MM.1S (cell line): ENCODE results near the gene CDK12.

Source experiments
- DNase-seq: peaks from one replicate; pipeline ENCODE4 v3.0.0-alpha.2; 2015
- H2AFZ ChIP-seq: fragments of 300-600 bp; sonication (generic); 2 replicates; pipeline ENCODE4 v1.6.0; 2016; ENCODE audit warnings: antibody characterized with exemption, low read length
- H3F3A ChIP-seq: fragments of 300-600 bp; sonication (generic); 2 replicates; pipeline ENCODE4 v1.6.1; 2016; ENCODE audit warnings: mild to moderate bottlenecking, antibody characterized with exemption, low read length, moderate library complexity, mixed read lengths; ENCODE audit not compliant: insufficient read depth
- H3K27ac ChIP-seq: fragments of 300-600 bp; sonication (generic); 2 replicates; pipeline ENCODE4 v1.5.1; 2016; ENCODE audit warnings: mild to moderate bottlenecking, low read length
- H3K27me3 ChIP-seq: fragments of 300-600 bp; sonication (generic); replicated peaks from 2 replicates; pipeline ENCODE4 v1.6.0; 2016; ENCODE audit warnings: low read length; ENCODE audit not compliant: insufficient read depth
- H3K36me3 ChIP-seq: fragments of 300-600 bp; sonication (generic); replicated peaks from 2 replicates; pipeline ENCODE4 v1.6.1; 2016; ENCODE audit warnings: mild to moderate bottlenecking, low read length, mixed read lengths; ENCODE audit not compliant: insufficient read depth
- H3K4me1 ChIP-seq: fragments of 300-600 bp; sonication (generic); 2 replicates; pipeline ENCODE4 v1.6.1; 2016; ENCODE audit warnings: low read length, mixed read lengths
- H3K4me2 ChIP-seq: fragments of 300-600 bp; sonication (generic); 2 replicates; pipeline ENCODE4 v1.6.0; 2016; ENCODE audit warnings: low read depth, low read length
- H3K4me3 ChIP-seq: fragments of 300-600 bp; sonication (generic); 2 replicates; pipeline ENCODE4 v1.5.1; 2016; ENCODE audit warnings: low read length, mixed read lengths
- H3K79me2 ChIP-seq: fragments of 300-600 bp; sonication (generic); 2 replicates; pipeline ENCODE4 v1.6.1; 2016; ENCODE audit warnings: mixed run types, low read length, mixed read lengths
- H3K9ac ChIP-seq: fragments of 300-600 bp; sonication (generic); 2 replicates; pipeline ENCODE4 v1.6.1; 2016; ENCODE audit warnings: low read length, mixed read lengths
- H3K9me2 ChIP-seq: fragments of 300-600 bp; sonication (generic); replicated peaks from 2 replicates; pipeline ENCODE4 v1.6.1; 2016; ENCODE audit warnings: mild to moderate bottlenecking, low read length, mixed read lengths; ENCODE audit not compliant: insufficient read depth
- H3K9me3 ChIP-seq: fragments of 300-600 bp; sonication (generic); replicated peaks from 2 replicates; pipeline ENCODE4 v1.6.1; 2016; ENCODE audit warnings: mild to moderate bottlenecking, low read length, mixed read lengths; ENCODE audit not compliant: insufficient read depth
- H4K20me1 ChIP-seq: fragments of 300-600 bp; sonication (generic); 2 replicates; pipeline ENCODE4 v1.6.1; 2016; ENCODE audit warnings: mild to moderate bottlenecking, low read length, moderate library complexity, mixed read lengths; ENCODE audit not compliant: insufficient read depth
- CTCF ChIP-seq: fragments of 300-600 bp; sonication (generic); IDR thresholded peaks from 2 replicates; pipeline ENCODE4 v1.5.1; 2016; ENCODE audit warnings: antibody characterized with exemption, low read length, mixed read lengths
- EZH2 ChIP-seq: fragments of 300-600 bp; sonication (generic); optimal IDR thresholded peaks from 2 replicates; pipeline ENCODE3; 2017; ENCODE audit warnings: low read depth, mild to moderate bottlenecking, antibody characterized with exemption, low read length, mixed read lengths
- EZH2phosphoT487 ChIP-seq: fragments of 300-600 bp; sonication (generic); IDR thresholded peaks from 2 replicates; pipeline ENCODE4 v1.6.1; 2018; ENCODE audit warnings: antibody characterized with exemption, low read length

Gene CDK12

GRCh38 chr17:39483506-39483905 is 22.2 kb downstream of the CDK12 start:
- Histone ChIP-seq H2AFZ (no peak overlapping the region), H3K27ac (no peak overlapping the region), H4K20me1 (no peaks in the 10 kb centered on the region), H3K27me3 (no peaks in the 10 kb centered on the region), H3K4me2 (no peak overlapping the region), H3K36me3 (no peaks in the 10 kb centered on the region), H3F3A (no peaks in the 10 kb centered on the region), H3K4me1 (no peaks in the 10 kb centered on the region), H3K9me2 (no peaks in the 10 kb centered on the region), H3K9ac (no peak overlapping the region), H3K79me2 (peaks cover 11% of the 10 kb centered on the region; the same call in 1 of the 2 replicates), H3K4me3 (no peak overlapping the region), H3K9me3 (no peaks in the 10 kb centered on the region)
- DNase-seq, result no peak
- TF ChIP-seq CTCF (no peak), EZH2 (no peak), EZH2phosphoT487 (no peak)

DNA sequence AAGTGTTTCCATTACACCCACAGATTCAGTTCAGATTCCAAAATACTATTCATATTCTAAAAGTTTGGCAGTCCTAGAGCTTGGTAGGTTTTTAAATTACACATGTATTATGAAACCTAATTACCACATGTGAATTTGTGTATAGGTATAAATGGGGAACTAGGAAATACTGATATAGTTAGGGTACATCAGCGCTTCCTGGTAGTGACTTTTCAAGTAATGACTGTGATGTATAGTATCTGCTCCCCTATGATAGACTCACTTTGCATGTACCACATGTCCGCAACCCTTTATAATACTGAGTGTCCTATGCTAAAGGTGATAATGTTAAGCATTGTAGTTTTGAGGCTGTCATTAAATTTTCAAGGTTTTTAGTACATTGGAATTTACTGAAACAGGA is 22.9 kb downstream of the CDK12 start:
- Histone ChIP-seq H3K36me3 (no peaks in the 10 kb centered on the region), H3K9me2 (no peaks in the 10 kb centered on the region), H3F3A (no peaks in the 10 kb centered on the region), H3K4me3 (no peak overlapping the region), H2AFZ (no peak overlapping the region), H3K27ac (no peak overlapping the region), H3K27me3 (no peaks in the 10 kb centered on the region), H3K9ac (no peak overlapping the region), H3K79me2 (peaks cover 10% of the 10 kb centered on the region; the same call in 1 of the 2 replicates), H3K4me2 (no peak overlapping the region), H3K4me1 (no peaks in the 10 kb centered on the region), H3K9me3 (no peaks in the 10 kb centered on the region), H4K20me1 (no peaks in the 10 kb centered on the region)
- DNase-seq, result no peak
- TF ChIP-seq CTCF, result no peak
- TF ChIP-seq EZH2phosphoT487, result no peak
- no peak for TF ChIP-seq EZH2

DNA sequence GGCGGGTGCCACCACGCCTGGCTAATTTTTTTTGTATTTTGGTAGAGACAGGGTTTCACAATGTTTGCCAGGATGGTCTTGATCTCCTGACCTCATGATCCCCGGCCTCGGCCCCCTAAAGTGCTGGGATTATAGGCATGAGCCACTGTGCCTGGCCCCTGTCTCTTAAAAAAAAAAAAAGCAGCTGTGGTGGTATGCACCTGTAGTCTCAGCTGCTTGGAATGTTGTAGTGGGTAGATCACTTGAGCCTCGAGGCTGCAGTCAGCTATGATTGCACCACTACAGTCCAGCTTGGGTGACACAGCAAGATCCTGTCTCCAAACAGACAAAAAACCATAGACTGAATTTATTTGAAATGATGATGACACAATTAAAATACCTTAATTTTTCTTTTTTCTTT is 24.3 kb downstream of the CDK12 start:
- Histone ChIP-seq H3K4me3 (no peak overlapping the region), H3K9me2 (no peaks in the 10 kb centered on the region), H3K4me2 (no peak overlapping the region), H3K9ac (no peak overlapping the region), H3K27ac (no peak overlapping the region), H3K9me3 (no peaks in the 10 kb centered on the region), H3K36me3 (peaks cover 2% of the 10 kb centered on the region; the same call in 1 of the 2 replicates), H3K4me1 (no peaks in the 10 kb centered on the region), H3K79me2 (0 out of 2 replicates have a peak, but pooled peaks cover 8% of the 10 kb centered on the region), H4K20me1 (no peaks in the 10 kb centered on the region), H2AFZ (no peak overlapping the region), H3F3A (no peaks in the 10 kb centered on the region), H3K27me3 (no peaks in the 10 kb centered on the region)
- no peak for DNase-seq
- TF ChIP-seq EZH2 (no peak), EZH2phosphoT487 (no peak), CTCF (no peak)
